Naive B cell (primary cell): ENCODE results near the gene PFN4. TPM values are rescaled to one million over a fixed set of nuclear protein-coding genes. Genes with fewer than 3 reads are reported as not detected.
"Not testable (repeated sequence)": the region's sequence is repeated elsewhere in the genome, so short reads cannot be mapped to it uniquely, and the experiment has no call there.

ENCODE experiments used
- ATAC-seq, 2 donors: fragments of 150-1000 bp; cut with Tn5 transposase; 2 replicates each; pipeline ENCODE4 v1.10.0; 2021; ENCODE audit warnings: low read depth in 2 of 2, mild to moderate bottlenecking in 2 of 2, moderate library complexity in 2 of 2
- DNase-seq: peaks from one replicate; pipeline ENCODE4 v3.0.0; 2022
- H3K27ac Mint-ChIP-seq, 6 donors: one replicate each; pipeline ENCODE4 v1.8.0; 2020 to 2022; ENCODE audit warnings: mild to moderate bottlenecking in 6 of 6, mixed read lengths in 6 of 6, moderate library complexity in 5 of 6, inconsistent platforms in 2 of 6
- H3K27me3 Mint-ChIP-seq, 3 donors: one replicate each; pipeline ENCODE4 v1.8.0; 2021 to 2022; ENCODE audit warnings: mixed read lengths in 3 of 3, mild to moderate bottlenecking in 1 of 3
- H3K36me3 Mint-ChIP-seq, 2 donors: one replicate each; pipeline ENCODE4 v1.8.0; 2020 to 2022; ENCODE audit warnings: mixed read lengths in 2 of 2, inconsistent platforms in 1 of 2, mild to moderate bottlenecking in 1 of 2
- H3K4me1 Mint-ChIP-seq, 3 donors: one replicate each; pipeline ENCODE4 v1.8.0; 2020 to 2022; ENCODE audit warnings: mixed read lengths in 3 of 3, inconsistent platforms in 1 of 3, mild to moderate bottlenecking in 1 of 3, moderate library complexity in 1 of 3
- H3K4me3 Mint-ChIP-seq, 8 donors: one replicate each; pipeline ENCODE4 v1.8.0; 2020 to 2022; ENCODE audit warnings: mild to moderate bottlenecking in 8 of 8, mixed read lengths in 8 of 8, moderate library complexity in 8 of 8, inconsistent platforms in 2 of 8
- H3K9me3 Mint-ChIP-seq, 7 donors: one replicate each; pipeline ENCODE4 v1.8.0; 2020 to 2022; ENCODE audit warnings: mixed read lengths in 7 of 7, mild to moderate bottlenecking in 5 of 7, inconsistent platforms in 2 of 7, moderate library complexity in 1 of 7
- polyA plus RNA-seq, 6 donors: library from polyadenylated mRNA; unstranded; fragments of 300-500 nt; fragmentation: Illumina TruSeq; gene quantifications; one replicate each; pipeline ENCODE4 v1.2.3, GENCODE V29; 2021; ENCODE audit warnings: low read depth in 6 of 6

The PFN4 gene
- polyA plus RNA-seq, 6 donors from 2014 or later: not detected

- Mint-ChIP-seq H3K4me3 (no peak overlapping the region), H3K36me3 (peaks cover 0 to 15% of the 10 kb centered on the region in 2 donors), H3K27ac (no peak overlapping the region), H3K27me3 (no peaks in the 10 kb centered on the region), H3K4me1 (peaks cover 0 to 7% (median 6%) of the 10 kb centered on the region in 3 donors), H3K9me3 (peaks cover 0 to 14% (median 6%) of the 10 kb centered on the region in 7 donors)
- no peak for DNase-seq
- no peak for ATAC-seq
Observed at GRCh38 chr2:24132543-24132942, 9.4 kb upstream of the PFN4 start.

GRCh38 chr2:24125956-24126355, 2.8 kb upstream of the PFN4 start:
- DNase-seq (no peak), ATAC-seq (no peak)
- Mint-ChIP-seq H3K4me3 (peak overlapping the region in 2 of 8 donors; percentile 83 to 86), H3K27ac (peak overlapping the region in 2 of 6 donors; percentile 13 to 42), H3K9me3 (no peaks in the 10 kb centered on the region), H3K36me3 (no peaks in the 10 kb centered on the region), H3K27me3 (no peaks in the 10 kb centered on the region), H3K4me1 (peaks cover 14 to 23% (median 22%) of the 10 kb centered on the region in 3 donors)

- Mint-ChIP-seq H3K27me3 (no peaks in the 10 kb centered on the region), H3K27ac (peak overlapping the region; percentile 6 to 96 (median 80)), H3K4me3 (peak overlapping the region; percentile 83 to 94 (median 86)), H3K9me3 (no peaks in the 10 kb centered on the region), H3K4me1 (peaks cover 9 to 23% (median 17%) of the 10 kb centered on the region in 3 donors), H3K36me3 (no peaks in the 10 kb centered on the region)
- no peak for ATAC-seq
- no peak for DNase-seq
Observed at GRCh38 chr2:24123922-24124580, 917 bp upstream of the PFN4 start.

- no peaks in the 10 kb centered on the region for H3K27me3 Mint-ChIP-seq
- H3K4me1 Mint-ChIP-seq: peaks cover 7 to 23% (median 16%) of the 10 kb centered on the region in 3 donors
- peak overlapping the region; percentile 83 to 96 (median 86) for H3K4me3 Mint-ChIP-seq
- no peak for DNase-seq
- ATAC-seq: no peak
- no peaks in the 10 kb centered on the region for H3K36me3 Mint-ChIP-seq
- H3K27ac Mint-ChIP-seq: peak overlapping the region in 5 of 6 donors; percentile 67 to 96 (median 86)
- no peaks in the 10 kb centered on the region for H3K9me3 Mint-ChIP-seq
Observed at GRCh38 chr2:24122366-24123194, 554 bp downstream of the PFN4 start.

- DNase-seq: no peak
- H3K27ac Mint-ChIP-seq: peak overlapping the region in 4 of 6 donors; percentile 15 to 63 (median 52)
- no peaks in the 10 kb centered on the region for H3K27me3 Mint-ChIP-seq
- no peaks in the 10 kb centered on the region for H3K36me3 Mint-ChIP-seq
- no peak for ATAC-seq
- peaks cover 7 to 22% (median 16%) of the 10 kb centered on the region in 3 donors for H3K4me1 Mint-ChIP-seq
- peak overlapping the region in 4 of 8 donors; percentile 69 to 96 (median 85) for H3K4me3 Mint-ChIP-seq
- H3K9me3 Mint-ChIP-seq: no peaks in the 10 kb centered on the region
Observed at GRCh38 chr2:24121469-24121868, 1.7 kb downstream of the PFN4 start.

DNA sequence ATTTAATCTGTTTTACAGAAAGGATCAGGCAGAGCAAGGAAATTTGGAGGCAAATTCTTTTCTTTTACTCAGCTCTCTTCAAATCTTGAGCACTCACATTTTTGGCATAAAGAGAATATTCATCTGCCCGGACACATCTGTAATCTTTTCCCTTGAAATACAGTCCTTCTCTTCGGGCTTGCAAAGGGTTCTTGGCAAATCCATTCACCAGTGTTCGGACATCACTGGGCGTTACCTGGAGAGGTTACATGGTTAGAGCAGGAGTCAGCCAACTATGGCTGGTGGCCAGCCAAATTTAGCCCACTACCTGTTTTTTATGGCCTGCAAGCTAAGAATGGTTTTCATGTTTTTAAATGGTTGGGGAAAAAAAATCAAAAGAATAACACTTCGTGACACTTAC, 2.1 kb downstream of the PFN4 start:
- DNase-seq (no peak), ATAC-seq (no peak)
- H3K27me3 Mint-ChIP-seq: no peaks in the 10 kb centered on the region
- H3K36me3 Mint-ChIP-seq: no peaks in the 10 kb centered on the region
- peak overlapping the region in 1 of 6 donors; percentile 65 for H3K27ac Mint-ChIP-seq
- H3K4me1 Mint-ChIP-seq: peaks cover 7 to 22% (median 16%) of the 10 kb centered on the region in 3 donors
- H3K9me3 Mint-ChIP-seq: no peaks in the 10 kb centered on the region
- H3K4me3 Mint-ChIP-seq: peak overlapping the region in 3 of 8 donors; percentile 6 to 86 (median 35)

GRCh38 chr2:24117902-24118301, 5.2 kb downstream of the PFN4 start:
- Mint-ChIP-seq H3K27me3 (no peaks in the 10 kb centered on the region), H3K36me3 (no peaks in the 10 kb centered on the region), H3K4me3 (no peak overlapping the region), H3K4me1 (peaks cover under 1 to 10% (median 6%) of the 10 kb centered on the region in 3 donors), H3K27ac (no peak overlapping the region), H3K9me3 (no peaks in the 10 kb centered on the region)
- DNase-seq (no peak), ATAC-seq (no peak)

DNA sequence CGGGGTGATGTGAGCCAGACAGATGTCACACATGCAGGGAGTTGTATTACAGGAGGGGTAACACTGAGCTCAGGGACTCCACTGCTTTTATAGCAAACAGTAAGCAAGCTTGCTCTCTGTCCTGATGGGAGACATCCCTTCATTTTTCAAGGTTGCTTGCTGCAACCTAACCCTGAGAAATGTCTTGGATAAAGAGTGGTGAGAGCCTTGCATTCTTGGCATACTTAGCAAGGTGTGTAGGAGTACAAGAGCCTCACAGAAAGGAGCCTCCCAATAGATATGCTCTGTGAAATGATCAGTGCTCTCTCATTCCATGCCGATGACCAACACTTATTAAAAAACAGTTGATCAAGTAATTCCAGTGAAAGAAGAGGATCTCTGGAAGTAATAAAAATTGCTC, 8.1 kb downstream of the PFN4 start:
- Mint-ChIP-seq H3K9me3 (peaks cover 0 to 2% (median 0%) of the 10 kb centered on the region in 7 donors), H3K4me1 (peaks cover 0 to 3% (median 0%) of the 10 kb centered on the region in 3 donors), H3K27ac (no peak overlapping the region), H3K27me3 (no peaks in the 10 kb centered on the region), H3K4me3 (no peak overlapping the region), H3K36me3 (no peaks in the 10 kb centered on the region)
- ATAC-seq (no peak), DNase-seq (no peak)

DNA sequence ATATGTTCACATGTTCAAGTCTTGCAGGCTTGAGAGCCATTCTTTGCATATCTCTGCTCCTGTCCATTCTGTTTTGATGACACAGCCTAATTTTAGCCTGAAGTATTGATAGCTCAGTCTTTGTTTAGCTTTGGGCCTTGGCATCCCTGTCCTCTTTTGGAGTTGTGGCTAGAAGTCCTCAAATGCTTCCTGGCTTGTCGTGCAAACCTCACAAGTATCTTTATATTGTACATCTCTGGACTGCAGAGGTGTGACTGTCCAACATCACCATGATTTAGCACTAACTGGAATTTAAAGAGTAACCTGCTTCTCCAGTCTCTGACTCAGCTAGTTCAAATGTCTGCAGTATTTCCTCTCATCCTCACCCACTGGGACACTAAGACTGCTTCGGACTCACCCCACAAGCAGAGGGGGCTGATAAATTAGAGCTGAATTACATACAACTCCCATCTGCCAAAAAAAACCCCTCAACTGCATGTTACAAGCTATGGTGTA, 11.7 kb downstream of the PFN4 start:
- no peak overlapping the region for H3K4me3 Mint-ChIP-seq
- no peak for ATAC-seq
- peaks cover 5 to 27% (median 17%) of the 10 kb centered on the region in 7 donors for H3K9me3 Mint-ChIP-seq
- no peak overlapping the region for H3K27ac Mint-ChIP-seq
- no peaks in the 10 kb centered on the region for H3K27me3 Mint-ChIP-seq
- peaks cover 0 to 16% of the 10 kb centered on the region in 2 donors for H3K36me3 Mint-ChIP-seq
- DNase-seq: no peak
- H3K4me1 Mint-ChIP-seq: peaks cover 0 to 3% (median 0%) of the 10 kb centered on the region in 3 donors

DNA sequence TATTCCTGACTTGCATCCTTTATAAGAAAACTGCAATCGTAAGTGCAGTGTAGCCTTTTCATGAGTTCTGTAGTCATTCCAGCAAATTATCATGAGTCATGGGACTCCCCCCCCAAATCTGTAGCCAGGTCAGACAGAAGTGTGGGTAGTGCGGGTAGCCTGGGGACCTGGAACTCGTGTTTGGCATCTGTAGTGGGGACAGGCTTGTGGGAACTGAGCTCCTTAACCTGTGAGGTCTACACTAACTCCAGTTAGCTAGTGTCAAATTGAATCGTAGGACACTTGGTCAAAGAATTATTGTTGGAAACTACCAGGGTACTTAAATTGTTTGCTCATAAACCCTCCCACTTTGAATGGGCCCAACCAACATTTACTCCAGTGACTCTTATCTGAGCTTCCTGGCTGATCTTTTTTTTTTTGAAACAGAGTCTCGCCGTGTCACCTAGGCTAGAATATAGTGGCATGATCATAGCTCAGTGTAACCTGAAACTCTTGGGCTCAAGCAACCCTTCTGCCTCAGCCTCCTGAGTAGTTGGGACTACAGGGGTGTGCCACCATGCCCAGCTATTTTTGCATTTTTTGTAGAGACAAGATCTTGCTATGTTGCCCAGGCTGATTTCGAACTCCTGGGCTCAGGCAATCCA, 12.4 kb downstream of the PFN4 start:
- ATAC-seq: no peak
- H3K27ac Mint-ChIP-seq: peak overlapping the region in 1 of 6 donors; percentile 60

GRCh38 chr2:24109431-24109830, 13.7 kb downstream of the PFN4 start:
- H3K27me3 Mint-ChIP-seq, H3K4me3 Mint-ChIP-seq, DNase-seq, H3K27ac Mint-ChIP-seq, ATAC-seq: not testable (repeated sequence)
- Mint-ChIP-seq H3K9me3 (peaks cover 5 to 39% (median 24%) of the 10 kb centered on the region in 7 donors), H3K36me3 (peaks cover 4 to 26% of the 10 kb centered on the region in 2 donors), H3K4me1 (peaks cover 11 to 14% (median 13%) of the 10 kb centered on the region in 3 donors)

More for the DNA sequence above, 12.4 kb downstream of the PFN4 start:
- Mint-ChIP-seq H3K27me3 (no peaks in the 10 kb centered on the region), H3K4me1 (peaks cover 0 to 3% (median under 1%) of the 10 kb centered on the region in 3 donors), H3K9me3 (peaks cover 5 to 32% (median 20%) of the 10 kb centered on the region in 7 donors), H3K36me3 (peaks cover under 1 to 18% of the 10 kb centered on the region in 2 donors), H3K4me3 (peak overlapping the region in 1 of 8 donors; percentile 31)
- no peak for DNase-seq

DNA sequence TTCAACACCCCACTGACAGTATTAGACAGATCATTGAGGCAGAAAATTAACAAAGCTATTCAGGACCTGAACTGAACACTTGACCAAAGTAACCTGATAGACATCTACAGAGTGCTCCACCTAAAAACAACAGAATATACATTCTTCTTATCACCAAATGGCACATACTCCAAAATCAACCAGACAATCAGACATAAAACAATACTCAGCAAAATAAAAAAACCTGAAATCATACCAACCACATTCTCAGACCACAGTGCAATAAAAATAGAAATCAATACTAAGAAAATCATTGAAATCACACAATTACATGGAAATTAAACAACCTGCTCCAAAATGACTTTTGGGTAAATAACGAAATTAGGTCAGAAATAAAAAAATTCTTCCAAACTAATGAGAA, 15.8 kb downstream of the PFN4 start:
- peaks cover 15 to 26% (median 24%) of the 10 kb centered on the region in 3 donors for H3K4me1 Mint-ChIP-seq
- ATAC-seq (no peak), DNase-seq (no peak)
- peaks cover 4 to 26% of the 10 kb centered on the region in 2 donors for H3K36me3 Mint-ChIP-seq
- H3K27ac Mint-ChIP-seq: no peak overlapping the region
- peaks cover 5 to 39% (median 24%) of the 10 kb centered on the region in 7 donors for H3K9me3 Mint-ChIP-seq
- H3K27me3 Mint-ChIP-seq: no peaks in the 10 kb centered on the region
- H3K4me3 Mint-ChIP-seq: no peak overlapping the region

GRCh38 chr2:24106786-24107185, 16.3 kb downstream of the PFN4 start:
- H3K27ac Mint-ChIP-seq: peak overlapping the region in 1 of 6 donors; percentile 9
- H3K4me1 Mint-ChIP-seq: peaks cover 15 to 26% (median 24%) of the 10 kb centered on the region in 3 donors
- ATAC-seq (no peak), DNase-seq (no peak)
- peaks cover 5 to 39% (median 24%) of the 10 kb centered on the region in 7 donors for H3K9me3 Mint-ChIP-seq
- H3K36me3 Mint-ChIP-seq: peaks cover 4 to 26% of the 10 kb centered on the region in 2 donors
- H3K27me3 Mint-ChIP-seq: no peaks in the 10 kb centered on the region
- no peak overlapping the region for H3K4me3 Mint-ChIP-seq
